RWPE2 (cell line): Measurements from ENCODE around the gene PLEKHN1.
A peak's percentile ranks its signal among the peaks of the same experiment; 100 is the strongest.

Source experiments
- ATAC-seq: fragments of 200-7000 bp; cut with Tn5 transposase; 3 replicates; pipeline ENCODE4 v1.9.1; 2021; ENCODE audit warnings: low read depth
- DNase-seq: peaks from one replicate; pipeline ENCODE4 v3.0.0-alpha.2; 2020; ENCODE audit warnings: low spot score
- H3K27ac ChIP-seq: fragments of 450-650 bp; 2 replicates; pipeline ENCODE4 v1.5.1; 2017; ENCODE audit warnings: mild to moderate bottlenecking; ENCODE audit not compliant: poor library complexity, severe bottlenecking
- H3K27me3 ChIP-seq: fragments of 250-450 bp; sonication (Bioruptor Pico); 2 replicates; pipeline ENCODE4 v1.5.1; 2021; ENCODE audit warnings: mild to moderate bottlenecking, moderate library complexity; ENCODE audit not compliant: insufficient read depth, poor library complexity, severe bottlenecking
- H3K36me3 ChIP-seq: fragments of 250-450 bp; sonication (Bioruptor Pico); 2 replicates; pipeline ENCODE4 v1.5.1; 2020; ENCODE audit warnings: low read depth, mild to moderate bottlenecking, moderate library complexity
- H3K4me1 ChIP-seq: fragments of 250-450 bp; sonication (Bioruptor Pico); 2 replicates; pipeline ENCODE4 v1.5.1; 2021; ENCODE audit warnings: mild to moderate bottlenecking, moderate library complexity; ENCODE audit not compliant: insufficient read depth, poor library complexity, severe bottlenecking
- H3K4me3 ChIP-seq: fragments of 250-450 bp; sonication (Bioruptor Pico); 2 replicates; pipeline ENCODE4 v1.5.1; 2021; ENCODE audit warnings: mild to moderate bottlenecking, moderate library complexity; ENCODE audit not compliant: severe bottlenecking
- H3K9me3 ChIP-seq: fragments of 250-450 bp; sonication (Bioruptor Pico); 2 replicates; pipeline ENCODE4 v1.5.1; 2021; ENCODE audit warnings: mild to moderate bottlenecking, moderate library complexity; ENCODE audit not compliant: severe bottlenecking
- CTCF ChIP-seq: fragments of 450-650 bp; IDR thresholded peaks from one replicate; pipeline ENCODE4 v1.5.1; 2017; ENCODE audit warnings: mild to moderate bottlenecking, moderate library complexity; ENCODE audit not compliant: poor library complexity, severe bottlenecking

Gene PLEKHN1

DNA sequence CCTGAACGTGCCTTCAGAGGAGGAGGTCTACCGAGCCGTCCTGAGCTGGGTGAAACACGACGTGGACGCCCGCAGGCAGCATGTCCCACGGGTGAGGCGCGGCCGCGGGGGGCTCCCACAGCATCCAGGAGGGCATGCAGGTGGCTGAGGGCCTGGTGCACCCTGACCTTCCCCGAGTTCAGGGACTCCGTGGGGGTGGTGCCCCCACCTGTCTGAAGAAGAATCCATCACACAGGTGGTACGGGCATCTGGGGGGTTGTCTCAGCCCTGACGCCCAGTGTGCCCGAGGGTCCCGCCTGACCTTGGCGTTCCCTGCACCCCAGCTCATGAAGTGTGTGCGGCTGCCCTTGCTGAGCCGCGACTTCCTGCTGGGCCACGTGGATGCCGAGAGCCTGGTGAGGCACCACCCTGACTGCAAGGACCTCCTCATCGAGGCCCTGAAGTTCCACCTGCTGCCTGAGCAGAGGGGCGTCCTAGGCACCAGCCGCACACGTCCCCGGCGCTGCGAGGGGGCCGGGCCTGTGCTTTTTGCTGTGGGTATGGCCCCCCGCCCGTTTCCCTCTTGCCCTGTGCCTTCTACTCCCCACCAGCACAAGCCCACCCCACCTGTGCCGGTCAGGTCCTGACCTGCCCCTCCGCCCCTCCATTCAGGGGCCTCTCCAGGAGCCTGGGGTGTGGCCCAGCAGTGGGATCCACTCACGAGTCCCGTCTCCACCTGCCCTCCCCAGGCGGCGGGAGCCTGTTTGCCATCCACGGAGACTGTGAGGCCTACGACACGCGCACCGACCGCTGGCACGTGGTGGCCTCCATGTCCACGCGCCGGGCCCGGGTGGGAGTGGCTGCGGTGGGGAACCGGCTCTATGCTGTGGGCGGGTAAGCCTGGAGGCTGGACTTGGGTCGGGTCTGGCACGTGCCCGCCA, 3.6 kb upstream of the PLEKHN1 start:
- no peak for ATAC-seq
- H3K27me3 ChIP-seq, result no peaks in the 10 kb centered on the region
- no peak overlapping the region for H3K4me3 ChIP-seq
- no peak for DNase-seq
- H3K9me3 ChIP-seq, result no peaks in the 10 kb centered on the region
- H3K36me3 ChIP-seq, result peaks cover 11% of the 10 kb centered on the region
- peaks cover 6% of the 10 kb centered on the region for H3K4me1 ChIP-seq
- no peak overlapping the region for H3K27ac ChIP-seq
- TF ChIP-seq CTCF, result no peak

- Histone ChIP-seq H3K36me3 (peaks cover 11% of the 10 kb centered on the region), H3K9me3 (no peaks in the 10 kb centered on the region), H3K4me1 (no peaks in the 10 kb centered on the region), H3K27ac (no peak overlapping the region), H3K27me3 (no peaks in the 10 kb centered on the region), H3K4me3 (no peak overlapping the region)
- no peak for TF ChIP-seq CTCF
- DNase-seq, result no peak
- no peak for ATAC-seq
Observed at GRCh38 chr1:963301-963651, 3.0 kb upstream of the PLEKHN1 start.

DNA sequence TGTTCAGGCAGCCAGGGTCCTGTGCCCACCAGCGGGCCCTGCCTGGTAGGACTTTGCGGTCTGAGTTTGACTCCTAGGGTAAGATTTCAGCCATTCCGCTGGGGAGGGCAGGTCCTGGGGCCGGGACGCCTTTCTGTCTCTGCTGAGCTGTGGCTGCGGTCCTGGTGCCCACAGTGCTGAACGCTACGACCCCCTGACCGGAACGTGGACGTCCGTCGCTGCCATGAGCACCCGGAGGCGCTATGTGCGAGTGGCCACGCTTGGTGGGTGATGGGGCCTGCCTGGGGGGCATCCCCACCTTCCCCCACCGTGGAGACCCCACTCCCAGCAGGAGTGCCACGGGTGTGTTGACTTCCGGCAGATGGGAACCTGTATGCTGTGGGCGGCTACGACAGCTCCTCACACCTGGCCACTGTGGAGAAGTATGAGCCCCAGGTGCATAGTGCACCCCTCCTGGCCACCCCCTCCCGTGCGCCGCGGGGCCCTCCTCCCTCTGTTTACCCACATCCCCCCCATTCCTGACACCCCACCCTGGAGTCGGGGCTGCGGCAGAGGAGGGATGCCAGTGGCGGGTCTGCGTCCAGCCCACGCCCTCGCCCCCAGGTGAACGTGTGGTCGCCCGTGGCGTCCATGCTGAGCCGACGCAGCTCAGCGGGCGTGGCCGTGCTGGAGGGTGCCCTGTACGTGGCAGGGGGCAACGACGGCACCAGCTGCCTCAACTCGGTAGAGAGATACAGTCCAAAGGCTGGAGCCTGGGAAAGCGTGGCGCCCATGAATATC, 2.3 kb upstream of the PLEKHN1 start:
- Histone ChIP-seq H3K27ac (no peak overlapping the region), H3K4me1 (no peaks in the 10 kb centered on the region), H3K36me3 (peaks cover 11% of the 10 kb centered on the region), H3K9me3 (no peaks in the 10 kb centered on the region), H3K27me3 (no peaks in the 10 kb centered on the region), H3K4me3 (no peak overlapping the region)
- no peak for DNase-seq
- TF ChIP-seq CTCF, result no peak
- no peak for ATAC-seq

DNA sequence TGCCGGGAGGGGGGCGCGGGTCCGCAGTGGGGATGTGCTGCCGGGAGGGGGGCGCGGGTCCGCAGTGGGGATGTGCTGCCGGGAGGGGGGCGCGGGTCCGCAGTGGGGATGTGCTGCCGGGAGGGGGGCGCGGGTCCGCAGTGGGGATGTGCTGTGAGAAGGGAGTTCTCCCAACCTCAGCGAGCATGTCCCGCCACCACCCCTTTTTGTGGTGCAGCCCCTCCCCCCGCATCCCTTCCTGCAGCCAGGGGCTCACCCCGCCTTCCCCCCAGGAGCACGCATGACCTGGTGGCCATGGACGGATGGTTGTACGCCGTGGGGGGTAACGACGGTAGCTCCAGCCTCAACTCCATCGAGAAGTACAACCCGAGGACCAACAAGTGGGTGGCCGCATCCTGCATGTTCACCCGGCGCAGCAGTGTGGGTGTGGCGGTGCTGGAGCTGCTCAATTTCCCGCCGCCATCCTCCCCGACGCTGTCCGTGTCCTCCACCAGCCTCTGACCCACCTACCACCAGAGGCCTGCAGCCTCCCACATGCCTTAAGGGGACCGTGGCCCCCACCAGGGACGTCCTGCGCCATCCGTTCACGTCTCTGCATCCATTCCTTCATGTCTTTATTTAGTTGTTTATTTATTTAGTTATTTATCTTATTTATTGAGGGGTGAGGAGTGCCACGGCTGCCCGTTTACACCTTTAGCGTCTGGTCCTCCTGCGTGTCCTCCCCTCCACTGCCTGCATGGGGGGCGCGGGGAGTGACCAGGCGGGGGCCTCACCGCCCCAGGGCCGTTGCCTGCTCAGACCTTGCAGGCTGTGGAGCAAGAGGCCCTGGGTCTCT, 1.4 kb upstream of the PLEKHN1 start:
- Histone ChIP-seq H3K36me3 (peaks cover 11% of the 10 kb centered on the region), H3K4me1 (no peaks in the 10 kb centered on the region), H3K9me3 (no peaks in the 10 kb centered on the region), H3K27me3 (no peaks in the 10 kb centered on the region), H3K27ac (peak overlapping the region; percentile 89), H3K4me3 (no peak overlapping the region)
- ATAC-seq (no peak), DNase-seq (no peak)
- TF ChIP-seq CTCF, result no peak
